NCI-H1694 treated with DMSO at 0.1 percent for 48 hours (cell line): Measurements from ENCODE around the gene SAC3D1.
"Not testable (repeated sequence)": the region's sequence is repeated elsewhere in the genome, so short reads cannot be mapped to it uniquely, and the experiment has no call there.

Source experiments
- DNase-seq: peaks from one replicate; lab custom pipeline; 2025; lab: John Stamatoyannopoulos, UW

Gene SAC3D1

GRCh38 chr11:65040847-65041622 lies at the start of gene SAC3D1:
Gene SAC3D1, plus strand, starts transcription at chr11:65041210. Its CDS starts 83 bp downstream, at chr11:65041293.
- peak; percentile 91 for DNase-seq

GRCh38 chr11:64994318-64994717 lies 46.7 kb upstream of the SAC3D1 start:
- no peak for DNase-seq

GRCh38 chr11:64996327-64996709 lies 44.7 kb upstream of the SAC3D1 start:
- DNase-seq, result no peak

- no peak for DNase-seq
Measured at GRCh38 chr11:64996710-64997380, 44.2 kb upstream of the SAC3D1 start, which contains the start of gene BATF2. Gene BATF2, minus strand, starts transcription at chr11:64996971. Its CDS starts 57 bp downstream, at chr11:64996914.

GRCh38 chr11:64998141-64998540 lies 42.9 kb upstream of the SAC3D1 start:
- DNase-seq, result no peak

GRCh38 chr11:64998690-64999431 lies 42.1 kb upstream of the SAC3D1 start:
- no peak for DNase-seq

GRCh38 chr11:64999478-64999877 lies 41.5 kb upstream of the SAC3D1 start:
- DNase-seq, result no peak

GRCh38 chr11:65002706-65003105 lies 38.3 kb upstream of the SAC3D1 start:
- DNase-seq, result no peak

GRCh38 chr11:65003282-65003681 lies 37.7 kb upstream of the SAC3D1 start:
- no peak for DNase-seq

GRCh38 chr11:65003968-65004367 lies 37.0 kb upstream of the SAC3D1 start:
- not testable (repeated sequence) for DNase-seq

- DNase-seq, result no peak
Measured at GRCh38 chr11:65008016-65008415, 33.0 kb upstream of the SAC3D1 start.

- no peak for DNase-seq
Measured at GRCh38 chr11:65008873-65009272, 32.1 kb upstream of the SAC3D1 start.

- peak; percentile 80 for DNase-seq
Measured at GRCh38 chr11:65013130-65013887, 27.7 kb upstream of the SAC3D1 start.

GRCh38 chr11:65013888-65014725 lies 26.9 kb upstream of the SAC3D1 start, which contains the start of gene ARL2:
Gene ARL2, plus strand, starts transcription at chr11:65014160. Its CDS starts 48 bp downstream, at chr11:65014208.
- peak; percentile 80 for DNase-seq

GRCh38 chr11:65014726-65015227 lies 26.2 kb upstream of the SAC3D1 start:
- DNase-seq, result no peak

- DNase-seq, result no peak
Measured at GRCh38 chr11:65016705-65017104, 24.3 kb upstream of the SAC3D1 start.

- no peak for DNase-seq
Measured at GRCh38 chr11:65017937-65018336, 23.1 kb upstream of the SAC3D1 start.

GRCh38 chr11:65019824-65020223 lies 21.2 kb upstream of the SAC3D1 start:
- no peak for DNase-seq

- DNase-seq, result no peak
Measured at GRCh38 chr11:65021003-65021402, 20.0 kb upstream of the SAC3D1 start.

GRCh38 chr11:65021509-65021908 lies 19.5 kb upstream of the SAC3D1 start:
- DNase-seq, result no peak

GRCh38 chr11:65023502-65023901 lies 17.5 kb upstream of the SAC3D1 start:
- not testable (repeated sequence) for DNase-seq
